Peyer's patch (tissue), 4 donors: ENCODE data around the gene GDNF.

Experiments used
- CTCF ChIP-seq, 6 experiments: fragments of 450-650 bp in 4 of 6; fragments of 200-600 bp in 2 of 6; sonication (generic) in 1 of 6; IDR thresholded peaks; one replicate each; pipeline ENCODE4 v1.5.1; 2017 to 2019; ENCODE audit warnings: antibody characterized with exemption in 6 of 6, mild to moderate bottlenecking in 3 of 6, moderate library complexity in 1 of 6
- POLR2A ChIP-seq, 2 donors: fragments of 450-650 bp; IDR thresholded peaks; one replicate each; pipeline ENCODE4 v1.5.1; 2017; ENCODE audit warnings: antibody characterized with exemption in 2 of 2, mild to moderate bottlenecking in 2 of 2, moderate library complexity in 2 of 2

GRCh38 chr5:37840053-37841034, 503 bp upstream of the GDNF start:
- TF ChIP-seq POLR2A (IDR thresholded peaks at IDR 0.05) = peak in 1 of 2 donors; percentile 27
- TF ChIP-seq CTCF (IDR thresholded peaks at IDR 0.05) = no peak
